ENCODE measurements around the gene PPM1H. TPM values are rescaled to one million over a fixed set of nuclear protein-coding genes. Genes with fewer than 3 reads are reported as not detected.
"Not testable (repeated sequence)": the region's sequence is repeated elsewhere in the genome, so short reads cannot be mapped to it uniquely, and the experiment has no call there.

The PPM1H gene, protein sequence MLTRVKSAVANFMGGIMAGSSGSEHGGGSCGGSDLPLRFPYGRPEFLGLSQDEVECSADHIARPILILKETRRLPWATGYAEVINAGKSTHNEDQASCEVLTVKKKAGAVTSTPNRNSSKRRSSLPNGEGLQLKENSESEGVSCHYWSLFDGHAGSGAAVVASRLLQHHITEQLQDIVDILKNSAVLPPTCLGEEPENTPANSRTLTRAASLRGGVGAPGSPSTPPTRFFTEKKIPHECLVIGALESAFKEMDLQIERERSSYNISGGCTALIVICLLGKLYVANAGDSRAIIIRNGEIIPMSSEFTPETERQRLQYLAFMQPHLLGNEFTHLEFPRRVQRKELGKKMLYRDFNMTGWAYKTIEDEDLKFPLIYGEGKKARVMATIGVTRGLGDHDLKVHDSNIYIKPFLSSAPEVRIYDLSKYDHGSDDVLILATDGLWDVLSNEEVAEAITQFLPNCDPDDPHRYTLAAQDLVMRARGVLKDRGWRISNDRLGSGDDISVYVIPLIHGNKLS
- 8.5 TPM for total RNA-seq
- long read RNA-seq, full-length matches to known transcripts: 3 of 7 reads
- long read RNA-seq, partial matches to known transcripts: 0 of 7 reads
- long read RNA-seq, other reads (novel, unspliced or antisense): 4 of 7 reads

DNA sequence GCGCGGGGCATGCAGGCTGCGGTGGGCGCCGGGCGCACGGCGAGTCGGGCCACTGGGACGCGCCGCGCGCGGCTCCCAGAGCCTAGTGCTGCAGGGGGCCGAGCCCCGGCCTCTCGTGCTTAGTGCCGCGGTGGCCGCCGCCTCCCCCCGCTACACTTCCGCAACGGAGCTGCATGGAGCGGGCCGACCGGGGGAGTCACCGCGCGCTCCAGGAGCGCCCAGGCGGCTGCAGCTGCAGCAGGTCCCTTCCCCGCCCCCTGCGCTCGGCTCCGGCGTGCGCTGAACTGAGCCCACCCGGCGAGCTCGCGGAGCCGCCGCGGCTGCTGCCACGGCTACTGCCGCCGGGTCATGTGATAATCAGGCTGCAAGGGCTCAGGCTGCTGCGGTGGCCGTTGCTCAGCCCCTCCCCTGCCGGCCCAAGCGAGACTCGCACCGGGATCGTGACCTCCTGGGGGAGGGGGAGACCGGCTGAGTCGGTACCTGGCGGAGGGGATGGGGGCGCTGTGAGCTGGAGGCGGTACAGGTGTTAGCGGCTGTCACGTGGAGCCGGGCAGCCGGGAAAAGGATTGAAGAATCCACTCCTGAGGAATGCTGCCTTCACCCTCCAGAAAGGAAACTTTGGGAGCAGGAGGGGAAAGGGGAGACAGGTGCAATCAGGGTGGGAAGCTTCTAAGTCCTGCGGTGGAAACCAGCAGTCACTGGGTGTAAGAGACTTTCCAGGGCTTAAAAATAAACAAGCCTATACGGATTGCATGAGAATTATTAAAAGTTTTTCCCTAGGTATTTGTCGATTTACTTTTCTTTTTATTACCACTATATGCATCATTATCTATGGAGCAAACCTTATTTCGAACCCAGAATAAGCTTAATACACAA lies at the start of gene PPM1H:
TSS of gene PPM1H (minus strand) at position 352 of the 876 bp plus-strand sequence. CDS start 414 bp downstream, outside the sequence.
- ATAC-seq (peak; percentile 91), DNase-seq (peak; percentile 83)
- intact Hi-C loops (cut with micrococcal nuclease): loop anchor here (10.0 kb wide), 1 partner anchor 120 kb away; no protein-coding TSS in a partner anchor

GRCh38 chr12:62983594-62983993 lies 48.6 kb upstream of the PPM1H start:
- intact Hi-C loops (cut with micrococcal nuclease): no loop called here
- DNase-seq (no peak), ATAC-seq (no peak)

GRCh38 chr12:62978768-62979167 lies 43.8 kb upstream of the PPM1H start:
- intact Hi-C loops (cut with micrococcal nuclease): no loop called here
- ATAC-seq: no peak

GRCh38 chr12:62977883-62978282 lies 42.9 kb upstream of the PPM1H start:
- DNase-seq: no peak
- intact Hi-C loops (cut with micrococcal nuclease): no loop called here
- no peak for ATAC-seq

More at GRCh38 chr12:62978768-62979167, 43.8 kb upstream of the PPM1H start:
- DNase-seq: no peak

DNA sequence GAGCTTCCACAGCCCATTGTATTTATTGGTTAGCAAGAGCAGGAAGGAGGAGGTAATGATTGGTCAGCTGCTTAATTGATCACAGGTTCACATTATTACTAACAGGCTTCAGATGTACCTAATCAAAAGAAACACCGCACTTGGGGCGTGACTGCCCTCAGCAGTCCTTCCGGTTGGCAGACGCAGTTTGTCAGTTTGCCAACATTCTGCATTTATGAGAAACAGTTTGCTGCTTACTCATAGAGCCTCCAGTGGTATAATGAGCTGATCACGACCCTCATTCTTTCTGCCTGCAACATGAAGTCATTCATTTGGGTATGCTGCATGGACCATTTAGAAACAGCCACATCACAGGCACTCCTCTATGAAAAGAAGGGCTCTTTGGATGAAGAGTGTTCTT lies 42.5 kb upstream of the PPM1H start:
- intact Hi-C loops (cut with micrococcal nuclease): no loop called here
- no peak for ATAC-seq

GRCh38 chr12:62976110-62976662 lies 41.2 kb upstream of the PPM1H start:
- DNase-seq: no peak
- no peak for ATAC-seq
- intact Hi-C loops (cut with micrococcal nuclease): no loop called here

More for the DNA sequence above, 42.5 kb upstream of the PPM1H start:
- DNase-seq: no peak

DNA sequence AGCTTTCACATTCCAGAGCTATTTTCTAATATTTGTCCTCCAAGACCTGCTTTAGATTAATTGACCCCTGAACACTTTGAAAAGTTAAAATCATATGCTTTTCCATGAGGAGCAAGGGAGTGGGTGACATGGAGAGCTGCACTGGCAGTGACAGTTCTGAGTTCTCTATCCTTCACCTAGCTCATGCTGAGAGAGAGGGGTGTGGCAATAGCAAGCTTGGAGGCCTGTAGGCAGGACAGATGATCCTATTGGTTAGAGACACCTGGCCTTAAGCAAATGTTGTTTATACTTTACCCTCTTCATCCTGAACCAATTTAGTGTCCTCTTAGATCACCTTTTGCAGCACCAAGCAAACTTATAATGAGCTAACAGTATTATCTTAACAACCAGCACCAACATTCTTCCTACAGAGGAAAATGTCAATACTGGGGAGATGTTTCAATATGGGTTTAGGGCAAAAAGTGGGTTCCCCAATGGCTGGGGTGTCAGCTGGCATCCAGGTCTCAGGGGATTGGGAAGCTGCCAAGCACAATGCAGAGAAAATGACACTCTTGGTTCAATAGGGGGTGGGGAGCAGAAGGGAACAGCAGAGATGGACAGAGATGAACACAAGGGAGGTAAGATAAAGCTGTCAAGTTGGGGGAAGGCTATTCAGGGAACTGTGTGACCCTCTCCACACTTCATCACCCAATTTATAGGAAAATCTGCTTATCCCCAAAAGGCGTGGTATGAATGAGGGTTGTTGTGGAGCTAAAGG lies 37.0 kb upstream of the PPM1H start:
- DNase-seq: no peak
- intact Hi-C loops (cut with micrococcal nuclease): no loop called here
- no peak for ATAC-seq

DNA sequence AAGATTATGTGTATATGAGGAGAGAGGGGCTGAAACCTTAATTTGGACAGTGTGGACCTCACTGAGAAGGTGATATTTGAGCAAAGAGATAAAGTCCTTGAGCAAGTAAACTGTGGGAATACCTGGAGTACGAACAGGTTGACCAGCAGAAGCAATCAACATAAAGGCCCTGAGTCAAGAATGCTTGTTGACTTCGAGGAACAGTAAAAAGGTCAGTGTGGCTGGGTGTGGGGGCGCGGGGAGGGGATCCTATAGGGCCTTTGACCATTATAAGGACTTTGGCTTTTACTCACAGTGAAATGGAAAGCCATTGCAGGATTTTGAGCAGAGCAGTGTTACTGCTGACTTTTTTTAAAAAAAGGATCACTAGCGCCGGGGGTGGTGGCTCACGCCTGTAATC lies 34.7 kb upstream of the PPM1H start:
- ATAC-seq (no peak), DNase-seq (no peak)
- intact Hi-C loops (cut with micrococcal nuclease): no loop called here

DNA sequence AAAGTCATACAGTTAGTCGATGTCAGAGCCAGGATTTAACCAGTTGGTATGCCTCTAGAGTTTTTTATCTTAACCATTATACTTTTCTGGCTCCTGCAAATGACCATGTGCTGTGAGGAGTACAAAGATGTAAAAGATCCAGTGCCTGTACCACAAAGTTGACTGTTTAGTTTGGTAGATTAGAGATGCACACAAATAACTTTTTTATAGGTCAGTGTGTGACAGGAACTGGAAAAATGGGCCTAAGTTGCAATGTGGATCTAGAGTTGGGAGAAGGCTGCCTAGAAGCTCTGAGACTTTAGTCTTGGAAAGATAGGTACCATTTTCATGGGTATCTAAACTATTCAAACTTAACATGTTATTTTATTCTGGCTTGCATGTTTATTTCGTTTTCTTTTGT lies 32.8 kb upstream of the PPM1H start:
- ATAC-seq (no peak), DNase-seq (no peak)
- intact Hi-C loops (cut with micrococcal nuclease): no loop called here

- ATAC-seq: no peak
- DNase-seq: no peak
- intact Hi-C loops (cut with micrococcal nuclease): no loop called here
Measured at GRCh38 chr12:62966990-62967506, 32.1 kb upstream of the PPM1H start.

DNA sequence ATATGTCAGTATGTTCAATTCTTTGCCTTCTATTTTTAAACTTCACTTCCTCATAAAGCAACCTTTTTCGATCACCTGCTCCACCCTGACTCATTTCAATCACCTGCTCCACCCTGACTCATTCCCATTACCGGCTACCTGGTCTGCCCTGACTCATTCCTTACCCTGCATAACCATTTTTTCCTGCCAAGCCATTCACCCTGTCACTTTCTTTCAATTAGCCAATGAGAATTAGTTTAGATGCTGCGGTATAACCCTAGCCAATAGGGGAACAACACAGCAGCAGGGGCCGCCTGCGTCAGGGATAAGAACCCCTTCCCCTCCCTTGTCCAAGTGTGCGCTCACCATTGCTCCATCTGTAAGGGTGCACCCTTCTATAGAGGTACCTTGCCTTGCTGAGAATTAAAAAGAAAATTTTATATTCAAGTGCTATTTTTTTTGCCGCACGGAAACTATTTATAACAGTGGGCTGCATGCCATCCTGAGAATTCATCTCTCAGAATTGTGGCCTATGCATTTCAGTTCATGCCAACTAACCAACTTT lies 31.6 kb upstream of the PPM1H start:
- DNase-seq; intact Hi-C loops (cut with micrococcal nuclease); ATAC-seq: not testable (repeated sequence)

GRCh38 chr12:62965700-62966099 lies 30.8 kb upstream of the PPM1H start:
- DNase-seq: not testable (repeated sequence)

GRCh38 chr12:62965242-62965641 lies 30.3 kb upstream of the PPM1H start:
- ATAC-seq; intact Hi-C loops (cut with micrococcal nuclease); DNase-seq: not testable (repeated sequence)

More at GRCh38 chr12:62965700-62966099, 30.8 kb upstream of the PPM1H start:
- intact Hi-C loops (cut with micrococcal nuclease); ATAC-seq: not testable (repeated sequence)

- DNase-seq (no peak), ATAC-seq (no peak)
- intact Hi-C loops (cut with micrococcal nuclease): no loop called here
Measured at GRCh38 chr12:62963486-62964041, 28.6 kb upstream of the PPM1H start.

- intact Hi-C loops (cut with micrococcal nuclease): no loop called here
- DNase-seq (no peak), ATAC-seq (no peak)
Measured at GRCh38 chr12:62960324-62960723, 25.4 kb upstream of the PPM1H start.

GRCh38 chr12:62959745-62960144 lies 24.8 kb upstream of the PPM1H start:
- DNase-seq (no peak), ATAC-seq (peak; percentile 31)
- intact Hi-C loops (cut with micrococcal nuclease): no loop called here

- DNase-seq (no peak), ATAC-seq (no peak)
- intact Hi-C loops (cut with micrococcal nuclease): no loop called here
Measured at GRCh38 chr12:62957233-62957953, 22.4 kb upstream of the PPM1H start.
